IPS DF 4.7 (cell line): Measurements from ENCODE around the gene SLC39A2.

Experiments
- DNase-seq: peaks from one replicate; pipeline ENCODE4 v3.0.0-alpha.2; 2013; ENCODE audit warnings: low spot score; ENCODE audit errors: extremely low read depth

Gene SLC39A2

GRCh38 chr14:21043974-21044618 lies 45.0 kb downstream of the SLC39A2 start:
- DNase-seq: no peak

GRCh38 chr14:21047378-21047781 lies 48.3 kb downstream of the SLC39A2 start:
- no peak for DNase-seq

- no peak for DNase-seq
These were observed 49.5 kb downstream of the SLC39A2 start for GRCh38 chr14:21048638-21049037.

GRCh38 chr14:21049271-21049673 lies 50.2 kb downstream of the SLC39A2 start:
- no peak for DNase-seq

GRCh38 chr14:21050597-21050996 lies 51.5 kb downstream of the SLC39A2 start:
- DNase-seq: no peak
